HCT116 (cell line): Measurements from ENCODE around the gene ZNF605. TPM values are rescaled to one million over a fixed set of nuclear protein-coding genes. Genes with fewer than 3 reads are reported as not detected.

ENCODE experiments used
- ATAC-seq: fragments of 200-7000 bp; cut with Tn5 transposase; 2 replicates; pipeline ENCODE4 v1.9.1; 2020; ENCODE audit warnings: mild to moderate bottlenecking, moderate library complexity
- BruUV-seq: library from RNA; stranded (reverse); fragments of 400-500 nt; replicated peaks from 2 replicates; lab custom pipeline; 2021; lab: Mats Ljungman, UMichigan
- CTCF ChIA-PET: fragments of 300-600 bp; sonication (Branson Sonifier 250); formaldehyde crosslinking; loops from one replicate; lab custom pipeline; 2021; ENCODE audit warnings: antibody characterized with exemption; lab: Charles Lee
- POLR2A ChIA-PET: fragments of 300-600, 350-600 bp; sonication (Branson Sonifier 250); formaldehyde crosslinking; loops from one replicate; lab custom pipeline; 2021; ENCODE audit warnings: antibody characterized with exemption; lab: Charles Lee
- RAD21 ChIA-PET, 2 experiments: fragments of 300-600 bp; sonication (Branson Sonifier 250); formaldehyde crosslinking; loops; one replicate each; lab custom pipeline; 2023; ENCODE audit warnings: low total read pairs in 2 of 2; ENCODE audit not compliant: uncharacterized antibody in 2 of 2, unreplicated experiment in 2 of 2, low non-redundant PET in 1 of 2; lab: Charles Lee
- DNase-seq: peaks from one replicate; pipeline ENCODE4 v3.0.0-alpha.2; 2010; ENCODE audit warnings: low read depth, low spot score
- H2AFZ ChIP-seq: fragments of 200-600 bp; shearing (Covaris generic), sonication (generic); 2 replicates; pipeline ENCODE4 v1.6.1; 2017; ENCODE audit warnings: low read depth, mixed run types, mixed read lengths, antibody characterized with exemption, low read length; ENCODE audit not compliant: poor library complexity, severe bottlenecking
- H3K27ac ChIP-seq: 2 replicates; pipeline ENCODE4 v1.5.1; 2012; ENCODE audit warnings: low read depth, low read length
- H3K27me3 ChIP-seq: fragments of 200-600 bp; sonication (generic); 2 replicates; pipeline ENCODE4 v1.6.1; 2016; ENCODE audit warnings: mixed run types, low read length, mixed read lengths; ENCODE audit not compliant: insufficient read depth
- H3K36me3 ChIP-seq, 2 experiments: fragments of 200-500 bp in 1 of 2; fragments of 200-600 bp in 1 of 2; sonication (Bioruptor generic) in 1 of 2; sonication (generic) in 1 of 2; 2 replicates each; pipeline versions ENCODE4 v1.5.1 to v1.6.1; 2014 to 2016; ENCODE audit warnings: low read length in 2 of 2, inconsistent platforms in 1 of 2, mixed read lengths in 1 of 2, mixed run types in 1 of 2; ENCODE audit not compliant: insufficient read depth in 2 of 2, control insufficient read depth in 1 of 2
- H3K4me1 ChIP-seq, 2 experiments: fragments of 200-600 bp in 1 of 2; sonication (generic) in 1 of 2; 2 replicates each; pipeline versions ENCODE4 v1.5.1 to v1.6.1; 2012 to 2017; ENCODE audit warnings: low read length in 2 of 2, inconsistent platforms in 1 of 2, mild to moderate bottlenecking in 1 of 2, mixed read lengths in 1 of 2, mixed run types in 1 of 2, moderate library complexity in 1 of 2; ENCODE audit not compliant: insufficient read depth in 2 of 2, control insufficient read depth in 1 of 2
- H3K4me2 ChIP-seq: fragments of 200-600 bp; sonication (generic); 2 replicates; pipeline ENCODE4 v1.6.1; 2017; ENCODE audit warnings: mixed run types, low read length, mixed read lengths
- H3K4me3 ChIP-seq, 2 experiments: fragments of 200-600 bp in 1 of 2; sonication (generic) in 1 of 2; replicated peaks in 1 of 2; 2 replicates each; pipeline ENCODE4 v1.5.1; 2011 to 2016; ENCODE audit warnings: low read length in 2 of 2, control low read depth in 1 of 2, low read depth in 1 of 2, mild to moderate bottlenecking in 1 of 2, mixed read lengths in 1 of 2, mixed run types in 1 of 2
- H3K79me2 ChIP-seq: fragments of 200-600 bp; sonication (generic); 2 replicates; pipeline ENCODE4 v1.6.1; 2017; ENCODE audit warnings: mild to moderate bottlenecking, mixed run types, low read length, moderate library complexity, mixed read lengths; ENCODE audit not compliant: insufficient read depth
- H3K9ac ChIP-seq: fragments of 200-600 bp; sonication (generic); 2 replicates; pipeline ENCODE4 v1.6.1; 2016; ENCODE audit warnings: low read length, mixed read lengths
- H3K9me2 ChIP-seq: fragments of 200-600 bp; sonication (generic), shearing (Covaris generic); 2 replicates; pipeline ENCODE4 v1.6.1; 2017; ENCODE audit warnings: mixed run types, mild to moderate bottlenecking, moderate library complexity; ENCODE audit not compliant: insufficient read depth
- H3K9me3 ChIP-seq, 2 experiments: fragments of 200-500 bp in 1 of 2; fragments of 200-600 bp in 1 of 2; sonication (Bioruptor generic) in 1 of 2; sonication (generic) in 1 of 2; 2 replicates each; pipeline ENCODE4 v1.6.1; 2014 to 2017; ENCODE audit warnings: low read length in 2 of 2, mixed read lengths in 2 of 2, inconsistent platforms in 1 of 2, low read depth in 1 of 2, mild to moderate bottlenecking in 1 of 2, mixed run types in 1 of 2, moderate library complexity in 1 of 2; ENCODE audit not compliant: control insufficient read depth in 1 of 2, insufficient read depth in 1 of 2
- H4K20me1 ChIP-seq: fragments of 200-600 bp; sonication (generic), shearing (Covaris generic); 2 replicates; pipeline ENCODE4 v1.6.1; 2017; ENCODE audit warnings: mixed run types, mild to moderate bottlenecking, moderate library complexity; ENCODE audit not compliant: insufficient read depth
- ATF3 ChIP-seq: IDR thresholded peaks from 2 replicates; pipeline ENCODE4 v1.6.1; 2012
- CBX3 ChIP-seq: IDR thresholded peaks from 2 replicates; pipeline ENCODE4 v1.6.1; 2012; ENCODE audit warnings: low read depth
- CEBPB ChIP-seq: IDR thresholded peaks from 2 replicates; pipeline ENCODE4 v1.6.1; 2012; ENCODE audit warnings: low read depth
- EGR1 ChIP-seq: IDR thresholded peaks from 2 replicates; pipeline ENCODE4 v1.6.1; 2012; ENCODE audit warnings: low read depth
- EZH2 ChIP-seq: fragments of 200-600 bp; sonication (generic); IDR thresholded peaks from 2 replicates; pipeline ENCODE4 v1.6.1; 2017; ENCODE audit warnings: antibody characterized with exemption, mixed run types
- EZH2phosphoT487 ChIP-seq: fragments of 200-600 bp; IDR thresholded peaks from 2 replicates; pipeline ENCODE4 v1.6.1; 2018; ENCODE audit warnings: antibody characterized with exemption, borderline replicate concordance
- FOSL1 ChIP-seq: IDR thresholded peaks from 2 replicates; pipeline ENCODE4 v1.6.1; 2012; ENCODE audit warnings: low read depth
- JUND ChIP-seq: IDR thresholded peaks from 2 replicates; pipeline ENCODE4 v1.6.1; 2012
- MAX ChIP-seq: IDR thresholded peaks from 2 replicates; pipeline ENCODE4 v1.6.1; 2012
- POLR2A ChIP-seq: IDR thresholded peaks from 2 replicates; pipeline ENCODE4 v1.7.0; 2011; ENCODE audit warnings: borderline replicate concordance; ENCODE audit not compliant: insufficient read depth, insufficient read length; ENCODE audit errors: extremely low read depth
- POLR2AphosphoS5 ChIP-seq: IDR thresholded peaks from 2 replicates; pipeline ENCODE4 v1.6.1; 2011; ENCODE audit warnings: mild to moderate bottlenecking, low read depth, low read length, moderate library complexity
- RAD21 ChIP-seq: IDR thresholded peaks from 2 replicates; pipeline ENCODE4 v1.6.1; 2012; ENCODE audit warnings: low read depth, mild to moderate bottlenecking
- REST ChIP-seq: IDR thresholded peaks from 2 replicates; pipeline ENCODE4 v1.6.1; 2012; ENCODE audit warnings: low read depth
- SIN3A ChIP-seq: IDR thresholded peaks from 2 replicates; pipeline ENCODE4 v1.6.1; 2012; ENCODE audit warnings: low read depth
- SRF ChIP-seq: IDR thresholded peaks from 2 replicates; pipeline ENCODE4 v1.6.1; 2012; ENCODE audit warnings: low read depth
- TCF7L2 ChIP-seq: IDR thresholded peaks from 2 replicates; pipeline ENCODE4 v1.7.0; 2011; ENCODE audit warnings: borderline replicate concordance, inconsistent platforms; ENCODE audit not compliant: insufficient read depth, insufficient read length; ENCODE audit errors: extremely low read depth
- YY1 ChIP-seq: IDR thresholded peaks from 2 replicates; pipeline ENCODE4 v1.6.1; 2011; ENCODE audit warnings: low read length, low read depth, moderate library complexity, mild to moderate bottlenecking; ENCODE audit not compliant: insufficient replicate concordance; ENCODE audit errors: extremely low read depth
- ZBTB33 ChIP-seq: IDR thresholded peaks from 2 replicates; pipeline ENCODE4 v1.6.1; 2011; ENCODE audit warnings: mild to moderate bottlenecking, low read length, moderate library complexity; ENCODE audit not compliant: insufficient replicate concordance; ENCODE audit errors: extremely low read depth
- ZFX ChIP-seq: fragments of 450-650 bp; IDR thresholded peaks from 2 replicates; pipeline ENCODE4 v1.6.1; 2017
- ZNF274 ChIP-seq: fragments of 200-500 bp; sonication (Bioruptor generic); IDR thresholded peaks from 2 replicates; pipeline ENCODE4 v1.6.1; 2014; ENCODE audit warnings: mild to moderate bottlenecking, low read depth, low read length, inconsistent platforms
- intact Hi-C: fragments of 100-400 bp; cut with micrococcal nuclease; formaldehyde crosslinking; loops from 2 replicates; pipeline ENCODE4 v1.10.0; 2022
- total RNA-seq: library from RNA; stranded (reverse); gene quantifications from one replicate; pipeline ENCODE4 v1.2.1, GENCODE V29; 2021; ENCODE audit not compliant: unreplicated experiment

ZNF605 gene
- total RNA-seq, 1 experiment from 2014 or later, result 0.02 TPM

- POLR2A ChIA-PET, result no interaction called here
- no peak overlapping the region for H2AFZ ChIP-seq
- peaks cover 1 to 22% of the 10 kb centered on the region in 2 experiments; a peak in 2 of 4 replicates for H3K9me3 ChIP-seq
Observed at GRCh38 chr12:132918680-132919079, 37.4 kb downstream of the ZNF605 start.

More at GRCh38 chr12:132918680-132919079, 37.4 kb downstream of the ZNF605 start:
- no peak for DNase-seq
- TF ChIP-seq POLR2A (no peak), MAX (no peak), JUND (no peak), RAD21 (no peak), EGR1 (no peak), ATF3 (no peak), REST (no peak), TCF7L2 (no peak), POLR2AphosphoS5 (no peak), FOSL1 (no peak), EZH2phosphoT487 (no peak), CBX3 (no peak), ZBTB33 (no peak), CEBPB (no peak), ZNF274 (no peak), EZH2 (no peak), SIN3A (no peak), YY1 (no peak), ZFX (no peak), SRF (no peak)
- TF ChIP-seq, all 23 proteins: peak for 0
- Histone ChIP-seq H3K9me2 (no peaks in the 10 kb centered on the region), H3K4me3 (no peak overlapping the region), H3K79me2 (no peaks in the 10 kb centered on the region), H4K20me1 (no peaks in the 10 kb centered on the region), H3K27me3 (no peaks in the 10 kb centered on the region), H3K4me2 (no peak overlapping the region), H3K9ac (no peak overlapping the region), H3K27ac (no peak overlapping the region), H3K36me3 (no peaks in the 10 kb centered on the region), H3K4me1 (no peaks in the 10 kb centered on the region)
- ChIA-PET CTCF (no interaction called here), RAD21 (no interaction called here)
- intact Hi-C loops, result no loop called here
- no TSS peak for BruUV-seq
- no peak for ATAC-seq
